ENCODE results near the gene SLX1A. TPM values are rescaled to one million over a fixed set of nuclear protein-coding genes. Genes with fewer than 3 reads are reported as not detected.

The SLX1A gene
- total and polyA plus RNA-seq, 2 of the 4 experiments (the other 2 are of a cell fraction), result 8.4 to 35.1 TPM

- no peak overlapping the region for H3K4ac ChIP-seq (ENCODE audit: low read depth, low read length)
- H3K27me3 ChIP-seq (ENCODE audit: control insufficient read depth, insufficient read depth, low read length), result no peaks in the 10 kb centered on the region
- H4K5ac ChIP-seq (ENCODE audit: low read depth, low read length), result no peak overlapping the region
- CTCF ChIA-PET, result no interaction called here
- H4K20me1 ChIP-seq (ENCODE audit: insufficient read depth, low read length), result no peaks in the 10 kb centered on the region
- peaks cover 2% of the 10 kb centered on the region; the same call in 1 of the 2 replicates for H3K4me1 ChIP-seq (ENCODE audit: control insufficient read depth, insufficient read depth, low read length)
- no peaks in the 10 kb centered on the region for H3K9me1 ChIP-seq (ENCODE audit: insufficient read depth, low read length)
- H3K9ac ChIP-seq (ENCODE audit: low read depth, low read length), result no peak overlapping the region
- no peak overlapping the region for H2AK5ac ChIP-seq (ENCODE audit: low read depth, low read length)
- H2AK9ac ChIP-seq (replicated peaks; ENCODE audit: low read depth, low read length, poor library complexity), result no peak overlapping the region
- no peak overlapping the region for H2BK15ac ChIP-seq (ENCODE audit: low read depth, low read length)
- no peak overlapping the region for H3K18ac ChIP-seq (ENCODE audit: low read depth, low read length)
- H2BK5ac ChIP-seq (ENCODE audit: low read depth, low read length, poor library complexity, severe bottlenecking), result no peak overlapping the region
- H4K8ac ChIP-seq (ENCODE audit: low read depth in 2 of 2, low read length in 2 of 2), result no peak overlapping the region
- BruUV-seq (replicated peaks), result no TSS peak
- ATAC-seq (ENCODE audit: low read depth), result no peak
- peaks cover 1% of the 10 kb centered on the region; the same call in 1 of the 2 replicates for H3K36me3 ChIP-seq (ENCODE audit: control insufficient read depth, insufficient read depth, low read length)
- POLR2A ChIA-PET (ENCODE audit: unreplicated experiment), result no interaction called here
- no peak overlapping the region for H3K4me3 ChIP-seq (ENCODE audit: insufficient read depth, low read depth, low read length)
- no peak for DNase-seq
- no peaks in the 10 kb centered on the region for H3K9me3 ChIP-seq (ENCODE audit: control insufficient read depth, insufficient read depth, low read length)
- H4K91ac ChIP-seq (ENCODE audit: insufficient read depth, low read depth, low read length), result no peak overlapping the region
- 100% methylated on average over 1 of the region's 15 CpGs; no CpG with 5 or more reads in 1 of the 2 experiments for WGBS, 2 experiments (ENCODE audit: extremely low coverage in 2 of 2, insufficient read length in 1 of 2)
- H2BK120ac ChIP-seq (ENCODE audit: low read depth, low read length), result no peak overlapping the region
- no peak overlapping the region for H3K56ac ChIP-seq (ENCODE audit: extremely low read depth, insufficient read depth, low read length)
- no peak overlapping the region for H3K14ac ChIP-seq (replicated peaks; ENCODE audit: low read depth, low read length)
- dilution Hi-C loops (cut with HindIII; ENCODE audit: low sequenced_read_pairs, unreplicated experiment) (no loop called here), in situ Hi-C loops (cut with MboI; ENCODE audit: low sequenced_read_pairs) (loop anchor here (25.0 kb wide), 1 partner anchor 226 kb away; the partner anchor contains the start of gene ZNF771), intact Hi-C loops (cut with micrococcal nuclease) (no loop called here)
- H2BK20ac ChIP-seq (ENCODE audit: low read depth, low read length), result no peak overlapping the region
- H3K79me1 ChIP-seq (ENCODE audit: low read depth in 1 of 2, low read length in 2 of 2), result peaks cover 0 to 7% of the 10 kb centered on the region in 2 experiments; a peak in 2 of 4 replicates
- H3K23ac ChIP-seq (ENCODE audit: low read depth, low read length), result no peak overlapping the region
- H3K4me2 ChIP-seq (ENCODE audit: low read depth, low read length), result no peak overlapping the region
- H2AFZ ChIP-seq (replicated peaks; ENCODE audit: low read length, poor library complexity), result no peak overlapping the region
- no peak overlapping the region for H3K27ac ChIP-seq (ENCODE audit: insufficient read depth, low read length)
- TF ChIP-seq ELK1 (IDR thresholded peaks at IDR 0.05; ENCODE audit: borderline replicate concordance, low read depth, low read length) (no peak), MAZ (IDR thresholded peaks at IDR 0.05; ENCODE audit: borderline replicate concordance, low read depth, low read length) (no peak), USF2 (IDR thresholded peaks at IDR 0.05; ENCODE audit: low read depth, low read length) (no peak), MXI1 (IDR thresholded peaks at IDR 0.05; ENCODE audit: borderline replicate concordance, low read depth, low read length) (no peak), FOS (IDR thresholded peaks at IDR 0.05; ENCODE audit: low read depth, low read length) (no peak), MAFK (IDR thresholded peaks at IDR 0.05; ENCODE audit: low read depth, low read length) (no peak), BHLHE40 (IDR thresholded peaks at IDR 0.05; ENCODE audit: low read depth, low read length) (no peak), RCOR1 (IDR thresholded peaks at IDR 0.05; ENCODE audit: insufficient replicate concordance, low read length) (no peak), NFE2L2 (IDR thresholded peaks at IDR 0.05; ENCODE audit: low read depth, low read length) (no peak), CEBPB (IDR thresholded peaks at IDR 0.05; ENCODE audit: low read depth, low read length) (no peak), RFX5 (IDR thresholded peaks at IDR 0.05; ENCODE audit: low read depth, low read length) (no peak), RAD21 (IDR thresholded peaks at IDR 0.05; ENCODE audit: low read length) (no peak), CHD1 (IDR thresholded peaks at IDR 0.05; ENCODE audit: low read depth, low read length) (no peak), SMC3 (IDR thresholded peaks at IDR 0.05; ENCODE audit: low read depth, low read length) (no peak)
- TF ChIP-seq, protein P1, sequence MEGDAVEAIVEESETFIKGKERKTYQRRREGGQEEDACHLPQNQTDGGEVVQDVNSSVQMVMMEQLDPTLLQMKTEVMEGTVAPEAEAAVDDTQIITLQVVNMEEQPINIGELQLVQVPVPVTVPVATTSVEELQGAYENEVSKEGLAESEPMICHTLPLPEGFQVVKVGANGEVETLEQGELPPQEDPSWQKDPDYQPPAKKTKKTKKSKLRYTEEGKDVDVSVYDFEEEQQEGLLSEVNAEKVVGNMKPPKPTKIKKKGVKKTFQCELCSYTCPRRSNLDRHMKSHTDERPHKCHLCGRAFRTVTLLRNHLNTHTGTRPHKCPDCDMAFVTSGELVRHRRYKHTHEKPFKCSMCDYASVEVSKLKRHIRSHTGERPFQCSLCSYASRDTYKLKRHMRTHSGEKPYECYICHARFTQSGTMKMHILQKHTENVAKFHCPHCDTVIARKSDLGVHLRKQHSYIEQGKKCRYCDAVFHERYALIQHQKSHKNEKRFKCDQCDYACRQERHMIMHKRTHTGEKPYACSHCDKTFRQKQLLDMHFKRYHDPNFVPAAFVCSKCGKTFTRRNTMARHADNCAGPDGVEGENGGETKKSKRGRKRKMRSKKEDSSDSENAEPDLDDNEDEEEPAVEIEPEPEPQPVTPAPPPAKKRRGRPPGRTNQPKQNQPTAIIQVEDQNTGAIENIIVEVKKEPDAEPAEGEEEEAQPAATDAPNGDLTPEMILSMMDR (conservative IDR thresholded peaks at IDR 0.05; ENCODE audit: low read depth, low read length), result no peak
Observed at GRCh38 chr16:30185683-30186421, 7.8 kb upstream of the SLX1A start.
